ENCODE data around the gene ZNF253.

Gene ZNF253

DNA sequence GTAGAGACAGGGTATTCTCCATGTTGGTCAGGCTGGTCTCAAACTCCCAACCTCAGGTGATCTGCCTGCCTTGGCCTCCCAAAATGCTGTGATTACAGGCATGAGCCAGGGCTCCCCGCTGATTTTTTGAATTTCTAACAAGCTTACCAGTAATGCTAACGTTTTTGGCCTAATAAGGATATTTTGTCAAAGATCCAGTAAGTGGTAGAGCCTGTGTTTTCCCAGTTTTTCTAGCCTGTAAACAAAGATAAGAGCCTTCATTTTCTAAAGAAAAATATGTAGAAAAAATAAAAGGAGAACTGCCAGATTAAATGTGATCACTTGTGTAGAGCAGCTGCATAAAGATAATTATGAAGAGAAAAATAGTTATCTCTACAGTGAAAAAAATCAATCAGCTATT, 72.8 kb downstream of the ZNF253 start:
- Histone ChIP-seq H3K27ac (ENCODE audit: low read length) (no peak overlapping the region), H3K27me3 (ENCODE audit: control insufficient read depth in 1 of 2, insufficient read depth in 2 of 2, low read length in 2 of 2) (no peaks in the 10 kb centered on the region), H3K4me3 (ENCODE audit: low read length in 2 of 2) (no peak overlapping the region), H3K9ac (ENCODE audit: low read length in 2 of 2) (no peak overlapping the region), H3K9me3 (ENCODE audit: control insufficient read depth in 2 of 2, low read length in 2 of 2) (peaks cover 6% of the 10 kb centered on the region in 2 donors), H3K36me3 (ENCODE audit: control insufficient read depth in 2 of 2, insufficient read depth in 2 of 2, low read length in 2 of 2) (peaks cover 0 to 6% of the 10 kb centered on the region in 2 donors), H3K4me1 (ENCODE audit: control insufficient read depth, insufficient read depth, low read length) (no peaks in the 10 kb centered on the region)

DNA sequence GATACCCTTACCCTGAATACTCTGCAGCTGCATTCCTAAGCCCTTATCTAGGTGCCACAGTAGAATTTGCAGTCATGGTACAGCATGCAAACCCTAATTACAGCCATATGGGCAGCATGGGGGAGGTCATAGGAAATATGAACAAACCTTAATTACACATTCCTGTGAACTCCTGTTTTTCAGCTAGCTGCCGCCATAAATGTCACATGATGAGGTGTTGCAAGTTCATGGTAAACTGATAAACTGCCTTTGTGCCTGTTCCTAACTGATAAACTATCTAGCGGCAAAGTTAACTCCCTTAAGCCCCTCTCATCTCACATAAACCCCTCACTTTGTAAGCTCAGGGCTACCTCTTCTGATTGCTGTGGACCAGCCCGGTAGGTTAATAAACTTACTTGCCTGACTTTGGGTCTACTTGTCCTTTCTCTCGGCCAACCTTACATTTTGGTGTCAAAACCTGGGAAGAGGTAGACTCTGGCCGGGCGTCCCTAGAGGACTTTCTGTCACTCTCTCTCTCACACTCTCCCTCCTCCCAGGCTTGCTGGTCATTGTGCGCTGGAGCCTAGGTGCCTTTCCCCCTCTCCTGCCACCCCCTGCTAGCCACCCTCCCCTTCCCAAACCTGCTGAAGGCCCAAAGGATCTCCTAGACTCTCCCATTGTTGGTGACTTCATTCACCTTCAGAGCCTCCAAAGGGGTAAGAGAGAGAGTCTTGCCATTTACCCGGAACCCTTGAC, 78.3 kb downstream of the ZNF253 start:
- no peaks in the 10 kb centered on the region for H3K9me3 ChIP-seq (ENCODE audit: control insufficient read depth in 2 of 2, low read length in 2 of 2)
- no peak overlapping the region for H3K27ac ChIP-seq (ENCODE audit: low read length)
- peaks cover 7 to 9% of the 10 kb centered on the region in 2 donors for H3K27me3 ChIP-seq (ENCODE audit: control insufficient read depth in 1 of 2, insufficient read depth in 2 of 2, low read length in 2 of 2)
- no peaks in the 10 kb centered on the region for H3K4me1 ChIP-seq (ENCODE audit: control insufficient read depth, insufficient read depth, low read length)
- H3K4me3 ChIP-seq (ENCODE audit: low read length in 2 of 2), result no peak overlapping the region
- no peak overlapping the region for H3K9ac ChIP-seq (ENCODE audit: low read length in 2 of 2)
- no peaks in the 10 kb centered on the region for H3K36me3 ChIP-seq (ENCODE audit: control insufficient read depth in 2 of 2, insufficient read depth in 2 of 2, low read length in 2 of 2)

All from stomach smooth muscle (tissue), 2 donors.